ENCODE results near the gene SRPRA.
A peak's percentile ranks its signal among the peaks of the same experiment; 100 is the strongest.
"Not testable (repeated sequence)": the region's sequence is repeated elsewhere in the genome, so short reads cannot be mapped to it uniquely, and the experiment has no call there.

SRPRA gene

GRCh38 chr11:126268708-126269579, at the start of gene SRPRA, which contains the start of gene FOXRED1:
Gene SRPRA, minus strand, starts transcription at chr11:126268895. Its CDS starts 91 bp downstream, at chr11:126268804.
Gene FOXRED1, plus strand, starts transcription at chr11:126269154. Its CDS starts 53 bp downstream, at chr11:126269207.
- peak; percentile 98 to 99 for DNase-seq (ENCODE audit: low read depth in 2 of 2)

GRCh38 chr11:126317756-126318573, 49.3 kb upstream of the SRPRA start:
- no peak for DNase-seq (ENCODE audit: low read depth in 2 of 2)

GRCh38 chr11:126317432-126317755, 48.7 kb upstream of the SRPRA start:
- DNase-seq (ENCODE audit: low read depth in 2 of 2), result no peak

- DNase-seq (ENCODE audit: low read depth in 2 of 2), result no peak
Observed at GRCh38 chr11:126313826-126314225, 45.1 kb upstream of the SRPRA start.

GRCh38 chr11:126312961-126313360, 44.3 kb upstream of the SRPRA start:
- no peak for DNase-seq (ENCODE audit: low read depth in 2 of 2)

GRCh38 chr11:126311401-126312291, 43.0 kb upstream of the SRPRA start:
- DNase-seq (ENCODE audit: low read depth in 2 of 2), result no peak

GRCh38 chr11:126310992-126311310, 42.3 kb upstream of the SRPRA start:
- no peak for DNase-seq (ENCODE audit: low read depth in 2 of 2)

GRCh38 chr11:126310200-126310991, 41.7 kb upstream of the SRPRA start:
- DNase-seq (ENCODE audit: low read depth in 2 of 2), result peak; percentile 27 to 47

GRCh38 chr11:126308771-126309170, 40.1 kb upstream of the SRPRA start:
- not testable (repeated sequence) for DNase-seq (ENCODE audit: low read depth in 2 of 2)

- no peak for DNase-seq (ENCODE audit: low read depth in 2 of 2)
Observed at GRCh38 chr11:126308271-126308671, 39.6 kb upstream of the SRPRA start.

- no peak for DNase-seq (ENCODE audit: low read depth in 2 of 2)
Observed at GRCh38 chr11:126307706-126308105, 39.0 kb upstream of the SRPRA start.

GRCh38 chr11:126305699-126306098, 37.0 kb upstream of the SRPRA start:
- peak in 1 of 2 donors; percentile 23 for DNase-seq (ENCODE audit: low read depth in 2 of 2)

- no peak for DNase-seq (ENCODE audit: low read depth in 2 of 2)
Observed at GRCh38 chr11:126304457-126305075, 35.9 kb upstream of the SRPRA start.

- peak; percentile 76 to 78 for DNase-seq (ENCODE audit: low read depth in 2 of 2)
Observed at GRCh38 chr11:126303623-126304456, 35.1 kb upstream of the SRPRA start, which contains the start of gene DCPS. Gene DCPS, plus strand, starts transcription at chr11:126304060. Its CDS starts 21 bp downstream, at chr11:126304081.

GRCh38 chr11:126297004-126297403, 28.3 kb upstream of the SRPRA start:
- no peak for DNase-seq (ENCODE audit: low read depth in 2 of 2)

GRCh38 chr11:126293726-126294125, 25.0 kb upstream of the SRPRA start:
- no peak for DNase-seq (ENCODE audit: low read depth in 2 of 2)

GRCh38 chr11:126290887-126291286, 22.2 kb upstream of the SRPRA start:
- no peak for DNase-seq (ENCODE audit: low read depth in 2 of 2)

GRCh38 chr11:126288237-126288636, 19.5 kb upstream of the SRPRA start:
- no peak for DNase-seq (ENCODE audit: low read depth in 2 of 2)

GRCh38 chr11:126284829-126285228, 16.1 kb upstream of the SRPRA start:
- peak; percentile 80 to 87 for DNase-seq (ENCODE audit: low read depth in 2 of 2)
